Endodermal cell (in vitro differentiated cells): ENCODE measurements around the gene KCNIP4. TPM values are rescaled to one million over a fixed set of nuclear protein-coding genes. Genes with fewer than 3 reads are reported as not detected.
"Not testable (repeated sequence)": the region's sequence is repeated elsewhere in the genome, so short reads cannot be mapped to it uniquely, and the experiment has no call there.

Experiments
- DNase-seq: peaks from one replicate; pipeline ENCODE4 v3.0.0-alpha.2; 2017
- H3K27ac ChIP-seq: 2 replicates; pipeline ENCODE4 v1.5.1; 2013; ENCODE audit warnings: mild to moderate bottlenecking, low read depth, low read length, moderate library complexity
- H3K27me3 ChIP-seq: 2 replicates; pipeline ENCODE4 v1.6.1; 2013; ENCODE audit warnings: mild to moderate bottlenecking, low read length, moderate library complexity; ENCODE audit not compliant: insufficient read depth, control insufficient read depth, poor library complexity, severe bottlenecking
- H3K36me3 ChIP-seq: 2 replicates; pipeline ENCODE4 v1.7.0; 2013; ENCODE audit warnings: mild to moderate bottlenecking, low read length, moderate library complexity; ENCODE audit not compliant: control insufficient read depth, insufficient read depth
- H3K4me1 ChIP-seq: one replicate; pipeline ENCODE4 v1.7.0; 2013; ENCODE audit warnings: low read length; ENCODE audit not compliant: control insufficient read depth, insufficient read depth
- H3K4me3 ChIP-seq: 2 replicates; pipeline ENCODE4 v1.5.1; 2013; ENCODE audit warnings: mild to moderate bottlenecking, low read length, moderate library complexity
- H3K9ac ChIP-seq: 2 replicates; pipeline ENCODE4 v1.6.1; 2013; ENCODE audit warnings: mild to moderate bottlenecking, low read length, moderate library complexity; ENCODE audit not compliant: poor library complexity, severe bottlenecking; ENCODE audit errors: extremely low read depth
- H3K9me3 ChIP-seq: 2 replicates; pipeline ENCODE4 v1.6.1; 2013; ENCODE audit warnings: mild to moderate bottlenecking, low read length, moderate library complexity; ENCODE audit not compliant: control insufficient read depth
- H3K27ac Mint-ChIP-seq: 2 replicates; pipeline ENCODE4 v1.8.0; 2020; ENCODE audit warnings: mixed read lengths
- H3K27me3 Mint-ChIP-seq: 2 replicates; pipeline ENCODE4 v1.8.0; 2021; ENCODE audit warnings: mild to moderate bottlenecking, mixed read lengths; ENCODE audit not compliant: insufficient read depth
- H3K36me3 Mint-ChIP-seq: 2 replicates; pipeline ENCODE4 v1.8.0; 2020; ENCODE audit warnings: low read depth, mixed read lengths
- H3K4me1 Mint-ChIP-seq: 2 replicates; pipeline ENCODE4 v1.8.0; 2020; ENCODE audit warnings: mixed read lengths
- H3K4me3 Mint-ChIP-seq: 2 replicates; pipeline ENCODE4 v1.8.0; 2020; ENCODE audit warnings: mild to moderate bottlenecking, moderate library complexity, mixed read lengths
- H3K9me3 Mint-ChIP-seq: 2 replicates; pipeline ENCODE4 v1.8.0; 2020; ENCODE audit warnings: mild to moderate bottlenecking, mixed read lengths
- CTCF ChIP-seq: fragments of 200-600 bp; sonication (generic); conservative IDR thresholded peaks from 2 replicates; pipeline ENCODE4 v1.5.0; 2021; ENCODE audit warnings: antibody characterized with exemption, mild to moderate bottlenecking
- WGBS, 2 experiments: methylation state at CpG; one replicate each; pipeline versions ENCODE4 v1.1.5 to v1.1.7; 2013; ENCODE audit warnings: missing lambda C conversion rate in 2 of 2, mixed read lengths in 1 of 2; ENCODE audit not compliant: insufficient coverage in 1 of 2, insufficient read length in 1 of 2; 5-methylcytosine and 5-hydroxymethylcytosine counted together
- total RNA-seq, 2 donors: library from RNA; stranded (reverse); fragmentation: NEBNext Ultra II Directional in 1 of 2; extraction: Animal tissue kit (Norgen Biotek cat#: 25700) in 1 of 2; gene quantifications; 2 replicates in 1 of 2; 3 replicates in 1 of 2; pipeline ENCODE4 v1.2.1, GENCODE V29; 2021

Gene KCNIP4
- total RNA-seq, 2 donors from 2014 or later: not detected

- H3K27ac Mint-ChIP-seq: no peak overlapping the region
- Histone ChIP-seq H3K27ac (no peak overlapping the region), H3K36me3 (peaks cover 4% of the 10 kb centered on the region), H3K27me3 (no peaks in the 10 kb centered on the region), H3K4me3 (no peak overlapping the region), H3K9ac (no peak overlapping the region), H3K4me1 (no peaks in the 10 kb centered on the region), H3K9me3 (no peaks in the 10 kb centered on the region)
- TF ChIP-seq CTCF: no peak
- H3K4me3 Mint-ChIP-seq: no peak overlapping the region
- H3K4me1 Mint-ChIP-seq: no peaks in the 10 kb centered on the region
- 86% methylated on average over 1 of the region's 1 CpG; no CpG with 5 or more reads in 1 of the 2 experiments for WGBS, 2 experiments
- H3K9me3 Mint-ChIP-seq: no peaks in the 10 kb centered on the region
- peaks cover 6% of the 10 kb centered on the region for H3K36me3 Mint-ChIP-seq
- no peaks in the 10 kb centered on the region for H3K27me3 Mint-ChIP-seq
- no peak for DNase-seq
Observed at GRCh38 chr4:20754036-20754435, 1194.5 kb downstream of the KCNIP4 start.

GRCh38 chr4:20752641-20753040, 1195.9 kb downstream of the KCNIP4 start:
- Histone ChIP-seq H3K27me3 (no peaks in the 10 kb centered on the region), H3K27ac (no peak overlapping the region), H3K36me3 (peaks cover 4% of the 10 kb centered on the region), H3K9ac (no peak overlapping the region), H3K4me3 (no peak overlapping the region), H3K9me3 (no peaks in the 10 kb centered on the region), H3K4me1 (no peaks in the 10 kb centered on the region)
- no peak for TF ChIP-seq CTCF
- WGBS, 2 experiments: 94 to 100% methylated on average over 1 to 3 of the region's 3 CpGs
- no peak for DNase-seq
- Mint-ChIP-seq H3K27me3 (no peaks in the 10 kb centered on the region), H3K27ac (no peak overlapping the region), H3K4me3 (no peak overlapping the region), H3K36me3 (peaks cover 6% of the 10 kb centered on the region), H3K9me3 (no peaks in the 10 kb centered on the region), H3K4me1 (no peaks in the 10 kb centered on the region)

GRCh38 chr4:20746000-20746399, 1202.6 kb downstream of the KCNIP4 start:
- H3K4me3 Mint-ChIP-seq, H3K9me3 ChIP-seq, H3K27ac Mint-ChIP-seq, DNase-seq, H3K27ac ChIP-seq, H3K4me1 ChIP-seq, H3K27me3 Mint-ChIP-seq, H3K36me3 ChIP-seq, H3K9ac ChIP-seq, H3K4me1 Mint-ChIP-seq, H3K4me3 ChIP-seq, H3K27me3 ChIP-seq: not testable (repeated sequence)
- Mint-ChIP-seq H3K36me3 (peaks cover 13% of the 10 kb centered on the region), H3K9me3 (peaks cover 27% of the 10 kb centered on the region)
- WGBS, 2 experiments: 89 to 93% methylated on average over 3 to 4 of the region's 4 CpGs

- Mint-ChIP-seq H3K4me1 (no peaks in the 10 kb centered on the region), H3K9me3 (peaks cover 55% of the 10 kb centered on the region), H3K27me3 (no peaks in the 10 kb centered on the region), H3K36me3 (peaks cover 77% of the 10 kb centered on the region), H3K27ac (no peak overlapping the region), H3K4me3 (no peak overlapping the region)
- Histone ChIP-seq H3K27me3 (no peaks in the 10 kb centered on the region), H3K9ac (no peak overlapping the region), H3K4me1 (no peaks in the 10 kb centered on the region), H3K9me3 (peaks cover 47% of the 10 kb centered on the region), H3K27ac (no peak overlapping the region), H3K36me3 (peaks cover 30% of the 10 kb centered on the region), H3K4me3 (no peak overlapping the region)
- no CpG with 5 or more reads among the region's 1 CpG for WGBS, 2 experiments
- no peak for DNase-seq
- no peak for TF ChIP-seq CTCF
Observed at GRCh38 chr4:20735931-20736330, 1212.6 kb downstream of the KCNIP4 start.
